ENCODE data around the gene OLFML2B. TPM values are rescaled to one million over a fixed set of nuclear protein-coding genes. Genes with fewer than 3 reads are reported as not detected.

Gene OLFML2B
- total RNA-seq, 1 experiment from 2014 or later: 1.4 TPM

- H3K14ac ChIP-seq (ENCODE audit: insufficient read depth, low read length): no peak overlapping the region
- no peak overlapping the region for H2BK5ac ChIP-seq (ENCODE audit: insufficient read length, low read length)
- H3K27ac ChIP-seq (ENCODE audit: insufficient read length, low read depth, low read length): no peak overlapping the region
- H3K9me3 ChIP-seq (ENCODE audit: control insufficient read depth, low read depth, low read length): no peaks in the 10 kb centered on the region
- H3K9ac ChIP-seq (ENCODE audit: extremely low read depth, insufficient read length, low read length): no peak overlapping the region
- no peak for TF ChIP-seq CTCF (conservative IDR thresholded peaks at IDR 0.05)
- Mint-ChIP-seq H3K9me3 (no peaks in the 10 kb centered on the region), H3K4me1 (peaks cover 4 to 6% of the 10 kb centered on the region in 2 experiments), H3K4me3 (no peak overlapping the region), H3K36me3 (ENCODE audit: insufficient read depth in 1 of 3, low read depth in 3 of 3) (peaks cover 0 to 1% (median 0%) of the 10 kb centered on the region in 3 experiments; a peak in 1 of 7 replicates), H3K27ac (no peak overlapping the region), H3K27me3 (ENCODE audit: low read depth) (no peaks in the 10 kb centered on the region)
- H3K23me2 ChIP-seq (ENCODE audit: insufficient read length, low read depth, low read length, poor library complexity, severe bottlenecking): no peaks in the 10 kb centered on the region
- H3K4me2 ChIP-seq (ENCODE audit: insufficient read depth, insufficient read length, low read length): no peak overlapping the region
- no peaks in the 10 kb centered on the region for H3K79me2 ChIP-seq (ENCODE audit: insufficient read depth, low read length)
- H3K23ac ChIP-seq (ENCODE audit: insufficient read length, low read depth, low read length): no peak overlapping the region
- no peak overlapping the region for H2BK15ac ChIP-seq (ENCODE audit: low read depth, low read length)
- H3K56ac ChIP-seq (ENCODE audit: insufficient read length, low read depth, low read length): no peak overlapping the region
- no peak overlapping the region for H3K4ac ChIP-seq (ENCODE audit: low read depth, low read length)
- no peaks in the 10 kb centered on the region for H3K4me1 ChIP-seq (ENCODE audit: insufficient read depth, low read length)
- H4K91ac ChIP-seq (ENCODE audit: insufficient read length, low read depth, low read length): no peak overlapping the region
- DNase-seq: no peak
- H2BK120ac ChIP-seq (ENCODE audit: low read depth, low read length, poor library complexity, severe bottlenecking): no peak overlapping the region
- H2BK12ac ChIP-seq (ENCODE audit: insufficient read length, low read depth, low read length): no peak overlapping the region
- no peak overlapping the region for H4K5ac ChIP-seq (ENCODE audit: insufficient read length, low read depth, low read length)
- WGBS (ENCODE audit: extremely low coverage, insufficient read length, low lambda C conversion rate): no CpG with 5 or more reads among the region's 8 CpGs
- H2AFZ ChIP-seq (ENCODE audit: low read length): no peak overlapping the region
- H3K79me1 ChIP-seq (ENCODE audit: insufficient read depth, low read depth, low read length, poor library complexity, severe bottlenecking): no peaks in the 10 kb centered on the region
- no peak overlapping the region for H3K18ac ChIP-seq (ENCODE audit: insufficient read length, low read depth, low read length)
- no peaks in the 10 kb centered on the region for H3K27me3 ChIP-seq (ENCODE audit: insufficient read depth, low read length)
- no peak overlapping the region for H3T11ph ChIP-seq (ENCODE audit: low read length)
- no peak overlapping the region for H2AK5ac ChIP-seq (ENCODE audit: insufficient read length, low read length)
- no peak overlapping the region for H2BK20ac ChIP-seq (ENCODE audit: low read depth, low read length, poor library complexity, severe bottlenecking)
- H4K20me1 ChIP-seq (ENCODE audit: control insufficient read depth, insufficient read depth, insufficient read length): no peaks in the 10 kb centered on the region
- H4K8ac ChIP-seq (replicated peaks; ENCODE audit: insufficient read length, low read depth, low read length): no peak overlapping the region
These were observed 24.2 kb downstream of the OLFML2B start for GRCh38 chr1:161999301-162000052.

Data from H9 (cell line).